DND-41 (cell line): Measurements from ENCODE around the gene RAB3B.

Experiments used
- ATAC-seq: fragments of 200-7000 bp; cut with Tn5 transposase; 3 replicates; pipeline ENCODE4 v1.9.1; 2021; ENCODE audit warnings: low read depth; ENCODE audit not compliant: insufficient read depth
- DNase-seq: peaks from one replicate; pipeline ENCODE4 v3.0.0-alpha.2; 2020
- H2AFZ ChIP-seq: 2 replicates; pipeline ENCODE4 v1.6.0; 2012; ENCODE audit warnings: low read depth, low read length
- H3K27ac ChIP-seq: 2 replicates; pipeline ENCODE4 v1.5.1; 2012; ENCODE audit warnings: low read length, inconsistent platforms
- H3K27me3 ChIP-seq: fragments of 200-600 bp; sonication (generic); 2 replicates; pipeline ENCODE4 v1.6.0; 2012; ENCODE audit warnings: low read length, mild to moderate bottlenecking, inconsistent platforms; ENCODE audit not compliant: insufficient read depth, poor library complexity
- H3K36me3 ChIP-seq: 2 replicates; pipeline ENCODE4 v1.5.1; 2012; ENCODE audit warnings: low read length, inconsistent platforms; ENCODE audit not compliant: insufficient read depth
- H3K4me1 ChIP-seq: 2 replicates; pipeline ENCODE4 v1.5.1; 2012; ENCODE audit warnings: mild to moderate bottlenecking, low read length; ENCODE audit not compliant: insufficient read depth
- H3K4me2 ChIP-seq: 2 replicates; pipeline ENCODE4 v1.6.0; 2012; ENCODE audit warnings: mild to moderate bottlenecking, moderate library complexity, low read length, inconsistent platforms; ENCODE audit not compliant: insufficient read depth
- H3K4me3 ChIP-seq, 2 experiments: fragments of 200-600 bp in 1 of 2; shearing (Covaris generic) in 1 of 2; 2 replicates each; pipeline ENCODE4 v1.5.1; 2012 to 2016; ENCODE audit warnings: inconsistent platforms in 2 of 2, low read length in 2 of 2, mild to moderate bottlenecking in 2 of 2, low read depth in 1 of 2, moderate library complexity in 1 of 2
- H3K79me2 ChIP-seq: 2 replicates; pipeline ENCODE4 v1.6.0; 2012; ENCODE audit warnings: low read length, inconsistent platforms; ENCODE audit not compliant: insufficient read depth
- H3K9ac ChIP-seq: 2 replicates; pipeline ENCODE4 v1.6.0; 2012; ENCODE audit warnings: low read depth, mild to moderate bottlenecking, inconsistent platforms, low read length, moderate library complexity
- H3K9me3 ChIP-seq: 2 replicates; pipeline ENCODE4 v1.5.1; 2012; ENCODE audit warnings: low read length, moderate library complexity, mild to moderate bottlenecking, inconsistent platforms; ENCODE audit not compliant: insufficient read depth, severe bottlenecking
- H4K20me1 ChIP-seq: 2 replicates; pipeline ENCODE4 v1.6.0; 2012; ENCODE audit warnings: low read length; ENCODE audit not compliant: insufficient read depth
- EZH2 ChIP-seq: IDR thresholded peaks from 3 replicates; pipeline ENCODE4 v1.6.1; 2012; ENCODE audit warnings: borderline replicate concordance, low read depth, mild to moderate bottlenecking, moderate library complexity, low read length, inconsistent platforms; ENCODE audit not compliant: severe bottlenecking
- TF ChIP-seq, protein P1 (sequence below): IDR thresholded peaks from 2 replicates; pipeline ENCODE4 v1.5.1; 2012; ENCODE audit warnings: borderline replicate concordance, low read length, moderate library complexity, mild to moderate bottlenecking; ENCODE audit not compliant: poor library complexity, severe bottlenecking; ENCODE audit errors: extremely low read depth

The RAB3B gene

DNA sequence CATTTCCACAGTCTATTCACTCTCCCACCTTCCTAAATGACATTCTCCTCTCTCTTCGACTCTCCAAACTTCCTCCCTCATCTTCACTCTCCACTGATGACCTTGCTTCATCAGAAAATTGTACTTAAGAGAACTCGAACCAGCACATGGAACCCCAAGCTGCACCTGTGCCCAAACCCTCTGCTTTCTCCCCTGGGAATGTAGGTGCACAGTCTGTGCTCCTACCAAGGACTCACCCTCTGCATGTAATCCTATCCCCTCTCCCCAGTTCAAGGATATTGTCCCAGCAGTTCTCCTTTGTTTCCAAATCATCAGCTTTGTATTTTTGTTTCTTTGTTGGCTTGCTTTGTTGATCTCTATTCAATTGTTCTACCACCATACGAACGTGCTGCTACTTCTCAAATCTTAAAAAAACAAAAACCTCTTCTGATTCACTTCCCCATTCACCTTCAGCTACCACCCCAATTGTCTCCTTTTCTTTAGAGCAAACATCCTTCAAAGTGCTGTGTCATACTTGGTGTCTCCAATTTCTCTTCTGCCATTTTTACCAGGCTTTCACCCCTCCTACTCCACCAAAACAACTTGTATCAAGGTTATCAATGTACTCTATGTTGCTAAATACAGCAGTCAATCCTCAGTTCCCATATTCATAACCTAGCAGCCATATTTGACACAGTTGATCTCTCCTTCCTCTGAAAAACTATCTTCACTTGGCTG lies 26.8 kb downstream of the RAB3B start:
- Histone ChIP-seq H3K9me3 (no peaks in the 10 kb centered on the region), H3K79me2 (no peaks in the 10 kb centered on the region), H3K4me1 (no peaks in the 10 kb centered on the region), H3K27ac (no peak overlapping the region), H3K4me3 (no peak overlapping the region), H3K27me3 (no peaks in the 10 kb centered on the region), H3K4me2 (no peak overlapping the region), H4K20me1 (no peaks in the 10 kb centered on the region), H2AFZ (peak overlapping the region; percentile 1; the same call in 1 of the 2 replicates), H3K9ac (no peak overlapping the region), H3K36me3 (no peaks in the 10 kb centered on the region)
- TF ChIP-seq, protein P1, sequence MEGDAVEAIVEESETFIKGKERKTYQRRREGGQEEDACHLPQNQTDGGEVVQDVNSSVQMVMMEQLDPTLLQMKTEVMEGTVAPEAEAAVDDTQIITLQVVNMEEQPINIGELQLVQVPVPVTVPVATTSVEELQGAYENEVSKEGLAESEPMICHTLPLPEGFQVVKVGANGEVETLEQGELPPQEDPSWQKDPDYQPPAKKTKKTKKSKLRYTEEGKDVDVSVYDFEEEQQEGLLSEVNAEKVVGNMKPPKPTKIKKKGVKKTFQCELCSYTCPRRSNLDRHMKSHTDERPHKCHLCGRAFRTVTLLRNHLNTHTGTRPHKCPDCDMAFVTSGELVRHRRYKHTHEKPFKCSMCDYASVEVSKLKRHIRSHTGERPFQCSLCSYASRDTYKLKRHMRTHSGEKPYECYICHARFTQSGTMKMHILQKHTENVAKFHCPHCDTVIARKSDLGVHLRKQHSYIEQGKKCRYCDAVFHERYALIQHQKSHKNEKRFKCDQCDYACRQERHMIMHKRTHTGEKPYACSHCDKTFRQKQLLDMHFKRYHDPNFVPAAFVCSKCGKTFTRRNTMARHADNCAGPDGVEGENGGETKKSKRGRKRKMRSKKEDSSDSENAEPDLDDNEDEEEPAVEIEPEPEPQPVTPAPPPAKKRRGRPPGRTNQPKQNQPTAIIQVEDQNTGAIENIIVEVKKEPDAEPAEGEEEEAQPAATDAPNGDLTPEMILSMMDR = no peak
- no peak for TF ChIP-seq EZH2
- DNase-seq (no peak), ATAC-seq (no peak)

DNA sequence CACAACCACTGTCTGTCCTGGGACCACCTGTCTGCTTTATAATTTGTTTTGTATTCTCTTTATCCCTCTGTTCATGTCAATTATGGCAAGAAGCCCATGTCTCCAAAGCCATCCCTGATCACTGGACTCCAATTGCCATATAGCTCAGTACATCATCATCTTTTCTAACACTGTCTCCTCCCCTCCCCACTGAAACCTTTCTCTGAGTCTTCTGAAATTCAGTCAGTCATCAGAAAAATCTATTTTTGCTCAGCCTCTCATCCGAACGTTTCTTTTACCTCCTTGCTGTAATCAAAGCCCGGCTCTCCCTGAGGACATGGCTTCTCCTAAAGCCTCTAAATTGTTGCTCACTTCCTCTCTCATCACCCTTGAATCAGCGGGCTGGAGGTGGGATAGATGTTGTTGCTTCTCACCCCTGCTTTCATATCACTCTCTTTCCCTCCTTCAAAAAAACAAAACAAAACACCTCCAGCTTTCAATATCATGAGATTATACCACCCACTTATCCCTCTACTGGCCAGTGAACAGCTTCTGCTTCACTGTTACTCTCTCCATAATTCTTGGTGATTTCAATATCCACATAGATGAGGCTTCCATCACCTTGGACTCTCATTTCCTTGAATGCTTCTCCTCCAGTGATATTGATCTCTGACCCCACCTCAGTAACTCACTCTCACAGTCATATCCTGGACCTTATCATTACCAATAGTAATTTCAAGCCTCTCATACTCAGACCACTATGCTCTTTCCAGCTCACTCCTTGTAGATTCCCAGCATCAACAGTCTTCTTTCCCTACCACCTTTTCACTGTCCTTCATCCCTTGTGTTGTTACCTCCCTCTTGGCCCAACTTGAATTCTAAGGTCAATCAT lies 27.8 kb downstream of the RAB3B start:
- Histone ChIP-seq H4K20me1 (no peaks in the 10 kb centered on the region), H3K4me2 (no peak overlapping the region), H3K27me3 (no peaks in the 10 kb centered on the region), H3K9ac (no peak overlapping the region), H3K9me3 (no peaks in the 10 kb centered on the region), H2AFZ (no peak overlapping the region), H3K79me2 (no peaks in the 10 kb centered on the region), H3K4me1 (no peaks in the 10 kb centered on the region), H3K4me3 (no peak overlapping the region), H3K27ac (no peak overlapping the region), H3K36me3 (no peaks in the 10 kb centered on the region)
- no peak for TF ChIP-seq EZH2
- TF ChIP-seq, protein P1 = no peak
- DNase-seq = no peak
- ATAC-seq = no peak

DNA sequence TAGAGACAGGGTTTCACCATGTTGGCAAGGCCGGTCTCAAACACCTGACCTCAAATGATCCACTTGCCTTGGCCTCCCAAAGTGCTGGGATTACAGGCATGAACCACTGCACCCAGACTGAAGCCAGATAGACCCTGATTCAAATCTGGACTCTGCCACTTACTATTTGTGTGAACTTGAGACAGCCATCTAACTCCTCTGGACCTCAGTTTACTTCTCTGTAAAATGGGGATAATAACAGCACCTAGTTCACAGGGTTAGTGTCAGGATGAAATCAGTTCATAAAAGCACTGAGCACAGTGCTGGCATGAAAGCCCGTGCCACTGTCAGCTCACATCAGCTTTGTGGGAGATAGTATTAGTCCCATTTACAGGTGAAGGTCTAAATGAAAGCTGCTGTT lies 28.5 kb downstream of the RAB3B start:
- TF ChIP-seq, protein P1 = no peak
- no peak for TF ChIP-seq EZH2
- Histone ChIP-seq H3K27me3 (no peaks in the 10 kb centered on the region), H3K36me3 (no peaks in the 10 kb centered on the region), H3K79me2 (no peaks in the 10 kb centered on the region), H3K9me3 (no peaks in the 10 kb centered on the region), H3K4me3 (no peak overlapping the region), H3K27ac (no peak overlapping the region), H4K20me1 (no peaks in the 10 kb centered on the region), H2AFZ (no peak overlapping the region), H3K4me1 (no peaks in the 10 kb centered on the region), H3K9ac (no peak overlapping the region), H3K4me2 (no peak overlapping the region)
- ATAC-seq (no peak), DNase-seq (no peak)
